Measurements from ENCODE around the gene IGF2BP3.

DNA sequence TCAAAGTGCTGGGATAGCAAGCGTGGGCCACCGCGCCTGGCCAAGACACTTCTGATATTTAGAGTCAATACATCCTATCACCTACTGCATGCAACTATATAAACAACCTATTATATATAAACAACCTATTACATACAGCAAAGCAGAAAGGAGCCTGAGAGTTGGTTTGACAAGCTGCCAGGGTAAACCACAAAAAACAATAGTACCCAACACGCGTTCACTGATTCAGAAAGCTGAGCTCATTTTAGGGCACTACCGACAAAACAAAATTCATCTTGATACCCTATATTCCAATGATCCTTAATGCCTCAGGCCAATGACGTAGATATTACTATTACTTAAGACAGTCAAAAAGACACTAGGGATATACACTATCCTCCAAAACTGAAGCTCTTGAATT is 154.9 kb downstream of the IGF2BP3 start:
- TF ChIP-seq, protein P1, sequence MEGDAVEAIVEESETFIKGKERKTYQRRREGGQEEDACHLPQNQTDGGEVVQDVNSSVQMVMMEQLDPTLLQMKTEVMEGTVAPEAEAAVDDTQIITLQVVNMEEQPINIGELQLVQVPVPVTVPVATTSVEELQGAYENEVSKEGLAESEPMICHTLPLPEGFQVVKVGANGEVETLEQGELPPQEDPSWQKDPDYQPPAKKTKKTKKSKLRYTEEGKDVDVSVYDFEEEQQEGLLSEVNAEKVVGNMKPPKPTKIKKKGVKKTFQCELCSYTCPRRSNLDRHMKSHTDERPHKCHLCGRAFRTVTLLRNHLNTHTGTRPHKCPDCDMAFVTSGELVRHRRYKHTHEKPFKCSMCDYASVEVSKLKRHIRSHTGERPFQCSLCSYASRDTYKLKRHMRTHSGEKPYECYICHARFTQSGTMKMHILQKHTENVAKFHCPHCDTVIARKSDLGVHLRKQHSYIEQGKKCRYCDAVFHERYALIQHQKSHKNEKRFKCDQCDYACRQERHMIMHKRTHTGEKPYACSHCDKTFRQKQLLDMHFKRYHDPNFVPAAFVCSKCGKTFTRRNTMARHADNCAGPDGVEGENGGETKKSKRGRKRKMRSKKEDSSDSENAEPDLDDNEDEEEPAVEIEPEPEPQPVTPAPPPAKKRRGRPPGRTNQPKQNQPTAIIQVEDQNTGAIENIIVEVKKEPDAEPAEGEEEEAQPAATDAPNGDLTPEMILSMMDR (IDR thresholded peaks at IDR 0.05; ENCODE audit: extremely low read depth in 1 of 2, insufficient read depth in 1 of 2, low read depth in 1 of 2, low read length in 2 of 2): no peak
- no peak for TF ChIP-seq POLR2A (IDR thresholded peaks at IDR 0.05; ENCODE audit: low read depth, low read length)
- TF ChIP-seq GATA2 (IDR thresholded peaks at IDR 0.05; ENCODE audit: insufficient read depth, insufficient read length, low read depth, low read length): no peak

Data from endothelial cell of umbilical vein (primary cell).